ENCODE measurements around the gene ESF1.

DNA sequence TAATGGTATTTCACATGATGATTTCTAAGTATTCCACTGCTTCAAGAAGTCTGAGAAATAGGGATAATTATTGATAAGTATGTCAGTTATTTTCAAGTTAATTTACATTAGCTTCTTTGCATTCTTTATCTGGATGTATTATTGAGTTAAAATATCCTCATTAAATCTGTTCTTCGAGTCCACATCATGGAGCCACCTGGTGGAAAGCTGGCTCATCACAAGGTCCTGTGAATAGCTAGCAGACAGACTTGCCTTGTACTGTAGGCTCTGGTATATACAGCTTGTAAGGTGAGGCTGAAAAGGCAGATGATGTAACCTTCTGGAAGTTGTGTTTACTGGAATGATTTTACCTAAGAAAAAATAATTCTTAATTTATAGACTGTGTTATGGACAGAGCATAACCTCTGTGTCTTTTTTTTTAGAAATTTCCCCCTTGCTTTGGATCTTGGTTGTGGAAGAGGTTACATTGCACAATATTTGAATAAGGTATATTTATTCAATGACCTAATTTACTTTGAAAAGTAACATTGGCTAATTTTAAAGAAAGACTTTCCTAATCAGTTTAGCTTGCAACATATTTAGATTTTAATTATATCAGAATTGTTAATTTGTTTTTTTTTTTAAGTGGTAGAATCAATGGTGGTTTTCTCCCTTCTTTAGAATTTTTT lies 3.6 kb upstream of the ESF1 start:
- TF ChIP-seq, protein P1, sequence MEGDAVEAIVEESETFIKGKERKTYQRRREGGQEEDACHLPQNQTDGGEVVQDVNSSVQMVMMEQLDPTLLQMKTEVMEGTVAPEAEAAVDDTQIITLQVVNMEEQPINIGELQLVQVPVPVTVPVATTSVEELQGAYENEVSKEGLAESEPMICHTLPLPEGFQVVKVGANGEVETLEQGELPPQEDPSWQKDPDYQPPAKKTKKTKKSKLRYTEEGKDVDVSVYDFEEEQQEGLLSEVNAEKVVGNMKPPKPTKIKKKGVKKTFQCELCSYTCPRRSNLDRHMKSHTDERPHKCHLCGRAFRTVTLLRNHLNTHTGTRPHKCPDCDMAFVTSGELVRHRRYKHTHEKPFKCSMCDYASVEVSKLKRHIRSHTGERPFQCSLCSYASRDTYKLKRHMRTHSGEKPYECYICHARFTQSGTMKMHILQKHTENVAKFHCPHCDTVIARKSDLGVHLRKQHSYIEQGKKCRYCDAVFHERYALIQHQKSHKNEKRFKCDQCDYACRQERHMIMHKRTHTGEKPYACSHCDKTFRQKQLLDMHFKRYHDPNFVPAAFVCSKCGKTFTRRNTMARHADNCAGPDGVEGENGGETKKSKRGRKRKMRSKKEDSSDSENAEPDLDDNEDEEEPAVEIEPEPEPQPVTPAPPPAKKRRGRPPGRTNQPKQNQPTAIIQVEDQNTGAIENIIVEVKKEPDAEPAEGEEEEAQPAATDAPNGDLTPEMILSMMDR (IDR thresholded peaks at IDR 0.05; ENCODE audit: control extremely low read depth in 1 of 3, insufficient read depth in 1 of 3, low read depth in 1 of 3, low read length in 3 of 3), result peak; percentile 11 to 58 (median 32); a peak in 3 of 4 replicates
- TF ChIP-seq, protein P2, sequence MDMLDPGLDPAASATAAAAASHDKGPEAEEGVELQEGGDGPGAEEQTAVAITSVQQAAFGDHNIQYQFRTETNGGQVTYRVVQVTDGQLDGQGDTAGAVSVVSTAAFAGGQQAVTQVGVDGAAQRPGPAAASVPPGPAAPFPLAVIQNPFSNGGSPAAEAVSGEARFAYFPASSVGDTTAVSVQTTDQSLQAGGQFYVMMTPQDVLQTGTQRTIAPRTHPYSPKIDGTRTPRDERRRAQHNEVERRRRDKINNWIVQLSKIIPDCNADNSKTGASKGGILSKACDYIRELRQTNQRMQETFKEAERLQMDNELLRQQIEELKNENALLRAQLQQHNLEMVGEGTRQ (IDR thresholded peaks at IDR 0.05; ENCODE audit: low read length), result no peak
- TF ChIP-seq TAF1 (IDR thresholded peaks at IDR 0.05; ENCODE audit: low read depth, low read length), result no peak
- TF ChIP-seq HDAC2 (IDR thresholded peaks at IDR 0.05; ENCODE audit: borderline replicate concordance in 1 of 2, low read depth in 2 of 2, low read length in 2 of 2), result no peak
- no peak for TF ChIP-seq TCF12 (IDR thresholded peaks at IDR 0.05; ENCODE audit: low read depth, low read length)

All from H1 (cell line).